ACC112 (cell line): ENCODE data around the gene GFRA1.

Source experiments
- H2AFZ ChIP-seq: fragments of 200-600 bp; sonication (generic); one replicate; pipeline ENCODE4 v1.6.0; 2017; ENCODE audit warnings: antibody characterized with exemption, low read length; ENCODE audit not compliant: unreplicated experiment
- H3K27ac ChIP-seq: fragments of 200-600 bp; sonication (generic); 2 replicates; pipeline ENCODE4 v1.5.1; 2014; ENCODE audit warnings: low read depth, mild to moderate bottlenecking, antibody characterized with exemption, low read length, moderate library complexity
- H3K27me3 ChIP-seq: fragments of 200-600 bp; sonication (generic); 2 replicates; pipeline ENCODE4 v1.6.1; 2014; ENCODE audit warnings: mild to moderate bottlenecking, antibody characterized with exemption, low read length, moderate library complexity, mixed read lengths; ENCODE audit not compliant: insufficient read depth
- H3K36me3 ChIP-seq: fragments of 200-600 bp; sonication (generic); 2 replicates; pipeline ENCODE4 v1.6.1; 2016; ENCODE audit warnings: mild to moderate bottlenecking, antibody characterized with exemption, low read length, moderate library complexity, mixed read lengths; ENCODE audit not compliant: insufficient read depth
- H3K4me1 ChIP-seq: fragments of 200-600 bp; sonication (generic); one replicate; pipeline ENCODE4 v1.6.1; 2016; ENCODE audit warnings: low read length, mixed read lengths; ENCODE audit not compliant: insufficient read depth, unreplicated experiment, control insufficient read depth
- H3K4me3 ChIP-seq: fragments of 200-600 bp; sonication (generic); 2 replicates; pipeline ENCODE4 v1.5.1; 2014; ENCODE audit warnings: mild to moderate bottlenecking, low read depth, low read length
- H3K79me2 ChIP-seq: fragments of 200-600 bp; sonication (generic); one replicate; pipeline ENCODE4 v1.6.0; 2016; ENCODE audit warnings: low read length; ENCODE audit not compliant: control insufficient read depth, unreplicated experiment, insufficient read depth

The GFRA1 gene

GRCh38 chr10:116256752-116257259 lies 16.2 kb downstream of the GFRA1 start:
- no peaks in the 10 kb centered on the region for H3K36me3 ChIP-seq
- H3K79me2 ChIP-seq, result no peaks in the 10 kb centered on the region
- no peak overlapping the region for H2AFZ ChIP-seq
- H3K4me1 ChIP-seq, result no peaks in the 10 kb centered on the region
- H3K27me3 ChIP-seq, result peaks cover 24% of the 10 kb centered on the region; the same call in 1 of the 2 replicates
- no peak overlapping the region for H3K4me3 ChIP-seq
- no peak overlapping the region for H3K27ac ChIP-seq

DNA sequence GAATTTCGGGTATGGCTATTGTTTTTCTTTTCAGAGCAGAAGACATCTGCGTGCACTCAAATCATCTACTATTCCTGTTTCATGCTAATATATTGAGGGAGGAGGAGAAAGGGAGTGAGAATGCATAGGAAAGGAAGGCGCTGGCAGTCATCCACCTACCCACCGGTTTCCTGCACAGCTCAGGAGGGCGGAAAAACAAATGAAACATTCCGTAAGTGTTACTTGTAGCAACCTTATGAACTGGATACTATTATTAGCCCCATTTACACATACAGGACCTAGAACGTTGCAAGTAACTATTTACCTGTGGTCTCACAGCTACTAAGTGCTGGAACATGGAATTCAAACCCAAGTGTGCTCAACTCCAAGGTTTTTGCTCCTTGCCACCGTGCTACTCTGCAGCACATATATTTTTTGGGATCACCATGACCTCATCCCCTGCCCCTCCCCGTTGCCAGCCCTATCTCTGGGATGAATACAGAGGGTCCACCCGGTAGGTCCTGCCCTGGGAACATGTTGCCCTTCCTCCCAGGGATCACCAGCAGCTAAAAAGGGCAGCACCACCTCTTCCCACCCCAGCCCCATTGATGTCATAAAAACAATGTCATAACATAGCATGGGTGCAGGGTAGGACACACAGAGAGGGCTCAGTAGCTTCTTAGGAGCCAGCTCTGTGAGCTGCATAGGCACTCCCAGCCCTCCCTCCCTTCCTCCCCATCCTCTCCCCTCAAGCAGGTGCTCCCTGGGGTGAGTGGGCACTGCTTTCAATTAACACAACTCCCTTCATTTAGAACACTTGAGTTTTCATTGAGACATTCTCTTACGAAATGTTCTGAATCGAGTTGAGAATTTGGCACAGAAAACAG lies 16.9 kb downstream of the GFRA1 start:
- H3K27ac ChIP-seq, result no peak overlapping the region
- peaks cover 19% of the 10 kb centered on the region; the same call in 1 of the 2 replicates for H3K27me3 ChIP-seq
- H3K4me3 ChIP-seq, result no peak overlapping the region
- no peaks in the 10 kb centered on the region for H3K4me1 ChIP-seq
- no peaks in the 10 kb centered on the region for H3K36me3 ChIP-seq
- H3K79me2 ChIP-seq, result no peaks in the 10 kb centered on the region
- no peak overlapping the region for H2AFZ ChIP-seq

DNA sequence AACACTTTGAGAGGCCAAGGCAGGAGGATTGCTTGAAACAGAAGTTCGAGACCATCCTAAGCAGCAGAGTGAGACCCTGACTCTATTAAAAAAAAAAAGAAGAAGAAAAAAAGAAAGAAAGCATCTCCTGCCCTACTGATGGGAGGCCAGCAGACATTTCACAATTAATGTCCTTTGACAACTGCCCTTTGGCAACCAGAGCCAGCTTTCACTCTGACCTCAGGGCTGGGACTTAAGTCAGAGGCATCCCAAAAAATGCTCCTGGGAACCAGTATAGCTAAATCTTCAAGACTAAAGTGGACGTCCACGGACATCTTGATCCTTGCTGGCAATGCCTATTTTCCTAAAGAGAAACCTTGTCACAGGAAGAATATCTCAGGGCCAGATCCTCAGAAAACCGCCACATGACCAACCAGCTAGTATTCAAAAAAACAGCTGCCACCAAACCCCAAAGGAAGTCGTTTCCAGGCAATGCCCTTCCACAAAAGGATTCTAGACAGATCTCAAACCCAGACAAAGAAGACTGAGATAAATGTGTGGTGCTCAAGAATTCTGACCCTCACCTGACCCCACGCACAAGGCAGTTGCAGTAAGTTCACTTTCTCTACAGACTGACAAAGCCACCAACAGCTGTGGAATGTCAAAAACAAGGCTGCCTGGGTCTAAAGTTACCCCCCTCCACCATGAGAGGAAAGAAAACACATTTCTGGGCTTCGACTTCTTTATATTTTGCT lies 18.4 kb downstream of the GFRA1 start:
- 0 out of 2 replicates have a peak, but pooled peaks cover 7% of the 10 kb centered on the region for H3K27me3 ChIP-seq
- H3K27ac ChIP-seq, result no peak overlapping the region
- no peaks in the 10 kb centered on the region for H3K36me3 ChIP-seq
- H3K4me1 ChIP-seq, result no peaks in the 10 kb centered on the region
- no peak overlapping the region for H2AFZ ChIP-seq
- no peak overlapping the region for H3K4me3 ChIP-seq
- H3K79me2 ChIP-seq, result no peaks in the 10 kb centered on the region

GRCh38 chr10:116253716-116254115 lies 19.3 kb downstream of the GFRA1 start:
- no peaks in the 10 kb centered on the region for H3K4me1 ChIP-seq
- H3K79me2 ChIP-seq, result no peaks in the 10 kb centered on the region
- no peak overlapping the region for H3K4me3 ChIP-seq
- H3K27me3 ChIP-seq, result 0 out of 2 replicates have a peak, but pooled peaks cover 7% of the 10 kb centered on the region
- H3K27ac ChIP-seq, result no peak overlapping the region
- no peak overlapping the region for H2AFZ ChIP-seq
- H3K36me3 ChIP-seq, result no peaks in the 10 kb centered on the region

DNA sequence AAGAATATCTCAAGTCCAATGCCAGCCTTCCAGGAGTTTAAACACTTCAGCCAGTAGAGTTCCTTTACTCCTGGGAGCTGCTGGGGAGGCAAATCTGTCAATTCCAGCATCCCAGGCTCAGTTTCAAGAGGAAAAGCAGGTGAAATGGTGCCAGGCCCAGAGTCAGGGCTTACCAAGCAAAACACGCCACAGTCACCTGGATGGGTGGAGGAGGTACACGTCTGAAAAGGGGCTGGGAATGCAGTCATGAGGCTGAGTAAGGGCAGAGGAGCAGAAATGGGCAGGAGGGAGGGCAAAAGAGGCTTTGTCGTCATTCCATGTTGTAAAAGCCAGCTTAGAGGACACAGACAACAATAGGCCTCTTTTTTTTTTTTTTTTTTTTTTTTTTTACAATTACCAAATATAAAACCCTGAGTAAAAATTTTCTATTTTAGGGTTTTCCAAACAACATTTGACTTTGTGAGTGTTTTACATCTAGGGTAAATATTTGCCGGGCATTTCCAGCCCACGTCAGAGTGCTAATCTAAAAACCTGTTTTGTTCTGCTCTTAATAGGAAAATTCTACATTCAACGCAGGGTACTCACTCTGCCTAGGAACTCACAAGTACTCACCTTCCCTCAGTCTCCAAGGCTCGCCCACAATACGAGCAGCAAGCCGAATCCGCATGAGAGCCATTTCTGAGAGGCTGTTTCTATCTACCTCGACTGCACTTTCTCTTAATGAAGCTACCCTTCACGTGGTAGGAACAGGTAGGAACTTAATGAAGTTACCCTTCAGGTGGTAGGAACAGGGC lies 21.2 kb downstream of the GFRA1 start:
- Histone ChIP-seq H3K36me3 (no peaks in the 10 kb centered on the region), H3K4me3 (no peak overlapping the region), H2AFZ (no peak overlapping the region), H3K79me2 (no peaks in the 10 kb centered on the region), H3K27ac (no peak overlapping the region), H3K27me3 (0 out of 2 replicates have a peak, but pooled peaks cover 3% of the 10 kb centered on the region), H3K4me1 (no peaks in the 10 kb centered on the region)

DNA sequence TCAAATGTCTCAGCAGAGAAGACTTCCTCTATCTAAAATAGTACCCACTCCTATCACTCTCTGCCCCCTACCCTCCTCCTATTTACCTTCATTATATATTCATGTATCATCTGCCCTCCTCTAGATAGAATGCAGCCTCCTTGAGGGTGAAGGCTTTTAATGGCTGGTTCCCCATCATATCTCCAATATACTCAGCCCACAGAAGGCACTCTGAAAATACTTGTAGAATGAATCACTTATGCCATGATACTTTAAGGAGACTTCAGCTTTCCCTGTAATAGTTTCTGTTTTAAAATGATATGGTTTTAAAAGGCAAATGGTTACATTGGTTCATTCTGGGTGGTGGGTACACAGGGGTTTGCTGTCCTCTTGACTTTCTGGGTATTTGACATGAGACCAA lies 25.3 kb downstream of the GFRA1 start:
- no peak overlapping the region for H2AFZ ChIP-seq
- H3K36me3 ChIP-seq, result no peaks in the 10 kb centered on the region
- no peaks in the 10 kb centered on the region for H3K4me1 ChIP-seq
- H3K4me3 ChIP-seq, result no peak overlapping the region
- no peaks in the 10 kb centered on the region for H3K79me2 ChIP-seq
- no peak overlapping the region for H3K27ac ChIP-seq
- H3K27me3 ChIP-seq, result no peaks in the 10 kb centered on the region

- Histone ChIP-seq H3K27me3 (peaks cover 9% of the 10 kb centered on the region; the same call in 1 of the 2 replicates), H3K36me3 (no peaks in the 10 kb centered on the region), H3K4me3 (no peak overlapping the region), H3K4me1 (no peaks in the 10 kb centered on the region), H3K79me2 (no peaks in the 10 kb centered on the region), H2AFZ (no peak overlapping the region), H3K27ac (no peak overlapping the region)
Observed at GRCh38 chr10:116246263-116246662, 26.7 kb downstream of the GFRA1 start.

- H3K4me1 ChIP-seq, result no peaks in the 10 kb centered on the region
Observed at GRCh38 chr10:116245156-116245555, 27.9 kb downstream of the GFRA1 start.

GRCh38 chr10:116241642-116242410 lies 31.2 kb downstream of the GFRA1 start:
- Histone ChIP-seq H3K36me3 (no peaks in the 10 kb centered on the region), H3K4me3 (no peak overlapping the region), H3K79me2 (no peaks in the 10 kb centered on the region), H3K27ac (no peak overlapping the region), H2AFZ (no peak overlapping the region), H3K4me1 (no peaks in the 10 kb centered on the region), H3K27me3 (peaks cover 14% of the 10 kb centered on the region; the same call in 1 of the 2 replicates)

More at GRCh38 chr10:116245156-116245555, 27.9 kb downstream of the GFRA1 start:
- no peak overlapping the region for H3K27ac ChIP-seq
- H3K4me3 ChIP-seq, result no peak overlapping the region
- H3K79me2 ChIP-seq, result no peaks in the 10 kb centered on the region
- no peaks in the 10 kb centered on the region for H3K36me3 ChIP-seq
- H3K27me3 ChIP-seq, result peaks cover 14% of the 10 kb centered on the region; the same call in 1 of the 2 replicates
- H2AFZ ChIP-seq, result no peak overlapping the region
